Measurements from ENCODE around the gene RAMP1. TPM values are rescaled to one million over a fixed set of nuclear protein-coding genes. Genes with fewer than 3 reads are reported as not detected.

RAMP1 gene
- total RNA-seq, 1 experiment from 2014 or later, result 0.63 TPM

- H3K56ac ChIP-seq (ENCODE audit: insufficient read length, low read depth, low read length), result no peak overlapping the region
- H2BK12ac ChIP-seq (ENCODE audit: insufficient read length, low read depth, low read length), result no peak overlapping the region
- peaks cover 0 to 6% (median 3%) of the 10 kb centered on the region in 3 experiments; a peak in 3 of 7 replicates for H3K36me3 Mint-ChIP-seq (ENCODE audit: insufficient read depth in 1 of 3, low read depth in 3 of 3)
- H3K27ac Mint-ChIP-seq, result no peak overlapping the region
- H2BK5ac ChIP-seq (ENCODE audit: insufficient read length, low read length), result no peak overlapping the region
- no peak for DNase-seq
- no peak overlapping the region; the same call in 1 of the 2 replicates for H3K14ac ChIP-seq (ENCODE audit: insufficient read depth, low read length)
- TF ChIP-seq, protein P1, sequence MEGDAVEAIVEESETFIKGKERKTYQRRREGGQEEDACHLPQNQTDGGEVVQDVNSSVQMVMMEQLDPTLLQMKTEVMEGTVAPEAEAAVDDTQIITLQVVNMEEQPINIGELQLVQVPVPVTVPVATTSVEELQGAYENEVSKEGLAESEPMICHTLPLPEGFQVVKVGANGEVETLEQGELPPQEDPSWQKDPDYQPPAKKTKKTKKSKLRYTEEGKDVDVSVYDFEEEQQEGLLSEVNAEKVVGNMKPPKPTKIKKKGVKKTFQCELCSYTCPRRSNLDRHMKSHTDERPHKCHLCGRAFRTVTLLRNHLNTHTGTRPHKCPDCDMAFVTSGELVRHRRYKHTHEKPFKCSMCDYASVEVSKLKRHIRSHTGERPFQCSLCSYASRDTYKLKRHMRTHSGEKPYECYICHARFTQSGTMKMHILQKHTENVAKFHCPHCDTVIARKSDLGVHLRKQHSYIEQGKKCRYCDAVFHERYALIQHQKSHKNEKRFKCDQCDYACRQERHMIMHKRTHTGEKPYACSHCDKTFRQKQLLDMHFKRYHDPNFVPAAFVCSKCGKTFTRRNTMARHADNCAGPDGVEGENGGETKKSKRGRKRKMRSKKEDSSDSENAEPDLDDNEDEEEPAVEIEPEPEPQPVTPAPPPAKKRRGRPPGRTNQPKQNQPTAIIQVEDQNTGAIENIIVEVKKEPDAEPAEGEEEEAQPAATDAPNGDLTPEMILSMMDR (conservative IDR thresholded peaks at IDR 0.05), result no peak
- no peak overlapping the region for H3K4me3 Mint-ChIP-seq
- WGBS (ENCODE audit: extremely low coverage, insufficient read length, low lambda C conversion rate), result no CpG with 5 or more reads among the region's 5 CpGs
- H3K27me3 Mint-ChIP-seq (ENCODE audit: low read depth), result peaks cover 17% of the 10 kb centered on the region
- no peak overlapping the region for H4K8ac ChIP-seq (replicated peaks; ENCODE audit: insufficient read length, low read depth, low read length)
- H3T11ph ChIP-seq (ENCODE audit: low read length), result no peak overlapping the region
- H3K4me2 ChIP-seq (ENCODE audit: insufficient read depth, insufficient read length, low read length), result no peak overlapping the region
- peaks cover 3% of the 10 kb centered on the region for H3K23me2 ChIP-seq (ENCODE audit: insufficient read length, low read depth, low read length, poor library complexity, severe bottlenecking)
- H3K9me3 ChIP-seq (ENCODE audit: control insufficient read depth, low read depth, low read length), result peaks cover 12% of the 10 kb centered on the region
- H2BK120ac ChIP-seq (ENCODE audit: low read depth, low read length, poor library complexity, severe bottlenecking), result no peak overlapping the region
- no peak overlapping the region for H3K27ac ChIP-seq (ENCODE audit: insufficient read length, low read depth, low read length)
- no peaks in the 10 kb centered on the region; the same call in 1 of the 2 replicates for H3K27me3 ChIP-seq (ENCODE audit: insufficient read depth, low read length)
- no peak overlapping the region for H2AK5ac ChIP-seq (ENCODE audit: insufficient read length, low read length)
- H2AFZ ChIP-seq (ENCODE audit: low read length), result no peak overlapping the region
- H4K5ac ChIP-seq (ENCODE audit: insufficient read length, low read depth, low read length), result no peak overlapping the region
- no peak overlapping the region for H2BK15ac ChIP-seq (ENCODE audit: low read depth, low read length)
- H3K4me1 Mint-ChIP-seq, result peaks cover 5 to 6% of the 10 kb centered on the region in 2 experiments; a peak in 2 of 4 replicates
- no peak overlapping the region for H4K91ac ChIP-seq (ENCODE audit: insufficient read length, low read depth, low read length)
- no peak overlapping the region for H3K18ac ChIP-seq (ENCODE audit: insufficient read length, low read depth, low read length)
- 0 out of 2 replicates have a peak, but pooled peaks cover 2% of the 10 kb centered on the region for H3K79me2 ChIP-seq (ENCODE audit: insufficient read depth, low read length)
- H3K23ac ChIP-seq (ENCODE audit: insufficient read length, low read depth, low read length), result no peak overlapping the region
- H3K4ac ChIP-seq (ENCODE audit: low read depth, low read length), result no peak overlapping the region
- H2BK20ac ChIP-seq (ENCODE audit: low read depth, low read length, poor library complexity, severe bottlenecking), result no peak overlapping the region
- peaks cover 15 to 19% of the 10 kb centered on the region in 2 experiments for H3K9me3 Mint-ChIP-seq
- H3K9ac ChIP-seq (ENCODE audit: extremely low read depth, insufficient read length, low read length), result no peak overlapping the region
- no peaks in the 10 kb centered on the region for H3K79me1 ChIP-seq (ENCODE audit: insufficient read depth, low read depth, low read length, poor library complexity, severe bottlenecking)
- no peaks in the 10 kb centered on the region for H3K4me1 ChIP-seq (ENCODE audit: insufficient read depth, low read length)
- H4K20me1 ChIP-seq (ENCODE audit: control insufficient read depth, insufficient read depth, insufficient read length), result no peaks in the 10 kb centered on the region
Measured at GRCh38 chr2:237961637-237962036, 102.2 kb downstream of the RAMP1 start.

Other genes starting within 250 kb of the RAMP1 start
- 37.1 and 38.5 TPM in 2 replicates for gene LRRFIP1, start 232.0 kb upstream of the RAMP1 start, total RNA-seq (2021)
- 0.15 and 0.22 TPM in 2 replicates for gene RBM44, start 60.8 kb upstream of the RAMP1 start, total RNA-seq (2021)
- gene UBE2F, start 107.4 kb downstream of the RAMP1 start, total RNA-seq (2021), result 62.1 and 65.6 TPM in 2 replicates
- gene SCLY, start 201.4 kb downstream of the RAMP1 start, total RNA-seq (2021), result 53.4 and 55.3 TPM in 2 replicates
- 0.17 and 0.37 TPM in 2 replicates for gene ESPNL, start 240.7 kb downstream of the RAMP1 start, total RNA-seq (2021)

Measured in H9 (cell line).